GM12878 (cell line): ENCODE results near the gene ATXN1.

Experiments used
- POLR2AphosphoS5 ChIP-seq: IDR thresholded peaks from 2 replicates; pipeline ENCODE4 v1.6.1; 2011; ENCODE audit warnings: mild to moderate bottlenecking, low read length, inconsistent platforms
- TF ChIP-seq, protein P1 (sequence below): IDR thresholded peaks from 2 replicates; pipeline ENCODE4 v1.6.1; 2011; ENCODE audit warnings: mild to moderate bottlenecking, low read depth, low read length, moderate library complexity; ENCODE audit not compliant: insufficient replicate concordance

DNA sequence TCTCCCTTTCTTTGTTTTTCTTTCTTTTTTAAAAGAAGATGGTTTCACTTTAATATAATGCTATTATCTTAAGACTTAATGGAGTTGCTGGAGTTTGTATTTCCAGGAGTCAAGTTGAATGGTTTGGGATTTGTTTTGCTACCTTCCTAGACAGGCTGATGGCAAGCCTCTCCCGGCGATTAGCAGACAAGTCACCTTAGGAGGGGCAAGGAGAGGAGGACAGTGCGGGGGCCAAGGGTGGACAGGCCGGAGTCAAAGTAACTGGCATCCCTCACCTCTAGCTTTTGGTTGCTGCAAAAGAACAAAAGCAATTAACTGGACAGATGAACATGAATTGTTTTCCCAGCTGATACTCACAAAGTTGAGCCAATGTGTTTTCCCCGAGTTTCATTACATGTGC lies 465.8 kb downstream of the ATXN1 start:
- TF ChIP-seq, protein P1, sequence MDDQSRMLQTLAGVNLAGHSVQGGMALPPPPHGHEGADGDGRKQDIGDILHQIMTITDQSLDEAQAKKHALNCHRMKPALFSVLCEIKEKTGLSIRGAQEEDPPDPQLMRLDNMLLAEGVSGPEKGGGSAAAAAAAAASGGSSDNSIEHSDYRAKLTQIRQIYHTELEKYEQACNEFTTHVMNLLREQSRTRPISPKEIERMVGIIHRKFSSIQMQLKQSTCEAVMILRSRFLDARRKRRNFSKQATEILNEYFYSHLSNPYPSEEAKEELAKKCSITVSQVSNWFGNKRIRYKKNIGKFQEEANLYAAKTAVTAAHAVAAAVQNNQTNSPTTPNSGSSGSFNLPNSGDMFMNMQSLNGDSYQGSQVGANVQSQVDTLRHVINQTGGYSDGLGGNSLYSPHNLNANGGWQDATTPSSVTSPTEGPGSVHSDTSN, result no peak
- no peak for TF ChIP-seq POLR2AphosphoS5
